Suprapubic skin (tissue), 4 donors: ENCODE results near the gene RTL1. TPM values are rescaled to one million over a fixed set of nuclear protein-coding genes. Genes with fewer than 3 reads are reported as not detected.

Source experiments
- DNase-seq, 2 donors: peaks; one replicate each; pipeline ENCODE4 v3.0.0-alpha.2; 2019; ENCODE audit warnings: low spot score in 2 of 2
- H3K27ac ChIP-seq: fragments of 200-600 bp; sonication (generic); one replicate; pipeline ENCODE4 v1.5.1; 2019
- H3K27me3 ChIP-seq: fragments of 200-600 bp; sonication (generic); one replicate; pipeline ENCODE4 v1.5.1; 2019
- H3K36me3 ChIP-seq: fragments of 200-600 bp; sonication (generic); one replicate; pipeline ENCODE4 v1.5.1; 2019
- H3K4me1 ChIP-seq: fragments of 200-600 bp; sonication (generic); one replicate; pipeline ENCODE4 v1.5.1; 2019
- H3K4me3 ChIP-seq: fragments of 200-600 bp; sonication (generic); one replicate; pipeline ENCODE4 v1.5.1; 2019; ENCODE audit warnings: mild to moderate bottlenecking
- H3K9me3 ChIP-seq: fragments of 200-600 bp; sonication (generic); one replicate; pipeline ENCODE4 v1.5.1; 2019
- CTCF ChIP-seq, 2 donors: fragments of 200-600 bp in 1 of 2; fragments of 450-650 bp in 1 of 2; sonication (generic) in 1 of 2; IDR thresholded peaks; one replicate each; pipeline ENCODE4 v1.5.1; 2016 to 2019; ENCODE audit warnings: antibody characterized with exemption in 2 of 2, mild to moderate bottlenecking in 1 of 2, moderate library complexity in 1 of 2
- EP300 ChIP-seq: sonication (generic); formaldehyde crosslinking; IDR thresholded peaks from one replicate; pipeline ENCODE4 v1.6.1; 2017; ENCODE audit warnings: antibody characterized with exemption
- POLR2A ChIP-seq, 2 donors: fragments of 450-650 bp; IDR thresholded peaks; one replicate each; pipeline ENCODE4 v1.6.1; 2017; ENCODE audit warnings: antibody characterized with exemption in 2 of 2, mild to moderate bottlenecking in 2 of 2, moderate library complexity in 2 of 2
- POLR2AphosphoS5 ChIP-seq, 3 donors: sonication (generic); formaldehyde crosslinking; IDR thresholded peaks; one replicate each; pipeline ENCODE4 v1.6.1; 2017; ENCODE audit warnings: antibody characterized with exemption in 3 of 3
- WGBS: methylation state at CpG from one replicate; pipeline ENCODE4 v1.1.5; 2018; 5-methylcytosine and 5-hydroxymethylcytosine counted together
- total RNA-seq, 4 donors: library from RNA; depleted of rRNA; stranded (reverse); fragments of >200 nt; gene quantifications; one replicate each; pipeline ENCODE4 v1.1.0, GENCODE V29; 2016

The RTL1 gene
- total RNA-seq, 4 donors from 2014 or later, result not detected

- H3K4me3 ChIP-seq, result no peak overlapping the region
- 96% methylated on average over 8 of the region's 8 CpGs for WGBS
- TF ChIP-seq POLR2AphosphoS5 (IDR thresholded peaks at IDR 0.05) (no peak), EP300 (no peak), CTCF (IDR thresholded peaks at IDR 0.05) (no peak), POLR2A (IDR thresholded peaks at IDR 0.05) (no peak)
- peaks cover 3% of the 10 kb centered on the region for H3K4me1 ChIP-seq
- peaks cover 8% of the 10 kb centered on the region for H3K27me3 ChIP-seq
- no peaks in the 10 kb centered on the region for H3K36me3 ChIP-seq
- no peak overlapping the region for H3K27ac ChIP-seq
- no peak for DNase-seq
- H3K9me3 ChIP-seq, result no peaks in the 10 kb centered on the region
Measured at GRCh38 chr14:100846309-100846859, 57.1 kb downstream of the RTL1 start.

GRCh38 chr14:100845341-100845740 lies 58.2 kb downstream of the RTL1 start:
- H3K9me3 ChIP-seq, result no peaks in the 10 kb centered on the region
- peaks cover 8% of the 10 kb centered on the region for H3K27me3 ChIP-seq
- H3K4me3 ChIP-seq, result no peak overlapping the region
- no peaks in the 10 kb centered on the region for H3K36me3 ChIP-seq
- DNase-seq, result no peak
- H3K4me1 ChIP-seq, result no peaks in the 10 kb centered on the region
- no peak for TF ChIP-seq CTCF (IDR thresholded peaks at IDR 0.05)
- no peak for TF ChIP-seq POLR2AphosphoS5 (IDR thresholded peaks at IDR 0.05)
- no peak overlapping the region for H3K27ac ChIP-seq
- 91% methylated on average over 17 of the region's 17 CpGs for WGBS

- Histone ChIP-seq H3K9me3 (no peaks in the 10 kb centered on the region), H3K36me3 (no peaks in the 10 kb centered on the region), H3K27ac (no peak overlapping the region), H3K27me3 (peaks cover 8% of the 10 kb centered on the region), H3K4me3 (no peak overlapping the region), H3K4me1 (no peaks in the 10 kb centered on the region)
- WGBS, result 89% methylated on average over 13 of the region's 13 CpGs
- TF ChIP-seq POLR2A (IDR thresholded peaks at IDR 0.05) (no peak), EP300 (no peak), CTCF (IDR thresholded peaks at IDR 0.05) (no peak), POLR2AphosphoS5 (IDR thresholded peaks at IDR 0.05) (no peak)
- no peak for DNase-seq
Measured at GRCh38 chr14:100844846-100845245, 58.7 kb downstream of the RTL1 start.

GRCh38 chr14:100844421-100844820 lies 59.1 kb downstream of the RTL1 start:
- no peaks in the 10 kb centered on the region for H3K36me3 ChIP-seq
- DNase-seq, result no peak
- TF ChIP-seq POLR2AphosphoS5 (IDR thresholded peaks at IDR 0.05), result no peak
- no peak overlapping the region for H3K27ac ChIP-seq
- no peaks in the 10 kb centered on the region for H3K9me3 ChIP-seq
- no peaks in the 10 kb centered on the region for H3K4me1 ChIP-seq
- 91% methylated on average over 9 of the region's 9 CpGs for WGBS
- peaks cover 8% of the 10 kb centered on the region for H3K27me3 ChIP-seq
- H3K4me3 ChIP-seq, result no peak overlapping the region

GRCh38 chr14:100844082-100844408 lies 59.5 kb downstream of the RTL1 start:
- Histone ChIP-seq H3K27ac (no peak overlapping the region), H3K36me3 (no peaks in the 10 kb centered on the region), H3K4me1 (no peaks in the 10 kb centered on the region), H3K27me3 (peaks cover 8% of the 10 kb centered on the region), H3K9me3 (no peaks in the 10 kb centered on the region), H3K4me3 (no peak overlapping the region)
- 87% methylated on average over 4 of the region's 4 CpGs for WGBS
- no peak for TF ChIP-seq POLR2AphosphoS5 (IDR thresholded peaks at IDR 0.05)
- no peak for TF ChIP-seq POLR2A (IDR thresholded peaks at IDR 0.05)
- no peak for TF ChIP-seq CTCF (IDR thresholded peaks at IDR 0.05)
- no peak for TF ChIP-seq EP300
- DNase-seq, result no peak

- 59% methylated on average over 8 of the region's 8 CpGs for WGBS
- H3K27ac ChIP-seq, result no peak overlapping the region
- no peak for DNase-seq
Measured at GRCh38 chr14:100842799-100843198, 60.7 kb downstream of the RTL1 start.

More at GRCh38 chr14:100842799-100843198, 60.7 kb downstream of the RTL1 start:
- no peaks in the 10 kb centered on the region for H3K36me3 ChIP-seq
- peaks cover 8% of the 10 kb centered on the region for H3K27me3 ChIP-seq
- H3K4me3 ChIP-seq, result no peak overlapping the region
- H3K9me3 ChIP-seq, result no peaks in the 10 kb centered on the region
- H3K4me1 ChIP-seq, result no peaks in the 10 kb centered on the region
- TF ChIP-seq CTCF (IDR thresholded peaks at IDR 0.05), result no peak
- TF ChIP-seq POLR2A (IDR thresholded peaks at IDR 0.05), result no peak
- no peak for TF ChIP-seq EP300
- TF ChIP-seq POLR2AphosphoS5 (IDR thresholded peaks at IDR 0.05), result no peak
